Uterus (tissue), 4 donors: ENCODE measurements around the gene ADCY10. TPM values are rescaled to one million over a fixed set of nuclear protein-coding genes. Genes with fewer than 3 reads are reported as not detected.
"Not testable (repeated sequence)": the region's sequence is repeated elsewhere in the genome, so short reads cannot be mapped to it uniquely, and the experiment has no call there.

Experiments
- DNase-seq, 2 donors: peaks; one replicate each; pipeline ENCODE4 v3.0.0-alpha.2; 2019 to 2020
- H3K27ac ChIP-seq, 2 donors: fragments of 200-600 bp; sonication (generic); 1 replicate in 1 of 2; 2 replicates in 1 of 2; pipeline ENCODE4 v1.5.1; 2016 to 2018
- H3K27me3 ChIP-seq, 2 donors: fragments of 200-600 bp; sonication (generic); one replicate each; pipeline ENCODE4 v1.5.1; 2018 to 2019; ENCODE audit warnings: control low read depth in 1 of 2
- H3K36me3 ChIP-seq, 2 donors: fragments of 200-600 bp; sonication (generic); one replicate each; pipeline ENCODE4 v1.5.1; 2019; ENCODE audit warnings: control low read depth in 1 of 2
- H3K4me1 ChIP-seq, 2 donors: fragments of 200-600 bp; sonication (generic); one replicate each; pipeline ENCODE4 v1.5.1; 2018 to 2019; ENCODE audit warnings: control low read depth in 1 of 2
- H3K4me3 ChIP-seq, 2 donors: fragments of 200-600 bp; sonication (generic); 1 replicate in 1 of 2; 2 replicates in 1 of 2; pipeline ENCODE4 v1.5.1; 2018 to 2019; ENCODE audit warnings: mild to moderate bottlenecking in 1 of 2
- H3K9me3 ChIP-seq, 2 donors: fragments of 200-600 bp; sonication (generic); one replicate each; pipeline ENCODE4 v1.5.1; 2019; ENCODE audit warnings: control low read depth in 1 of 2
- CTCF ChIP-seq, 4 experiments: fragments of 200-600 bp in 2 of 4; fragments of 450-650 bp in 2 of 4; sonication (generic) in 2 of 4; IDR thresholded peaks; one replicate each; pipeline ENCODE4 v1.5.1; 2016 to 2019; ENCODE audit warnings: antibody characterized with exemption in 4 of 4, mild to moderate bottlenecking in 2 of 4, moderate library complexity in 1 of 4
- POLR2A ChIP-seq, 2 donors: fragments of 450-650 bp; IDR thresholded peaks; one replicate each; pipeline ENCODE4 v1.6.1; 2016; ENCODE audit warnings: antibody characterized with exemption in 2 of 2, mild to moderate bottlenecking in 1 of 2, moderate library complexity in 1 of 2
- intact Hi-C: fragments of 100-400 bp; cut with DNase I; formaldehyde crosslinking; loops from one replicate; pipeline ENCODE4 v1.15.1; 2023; ENCODE audit warnings: low total_unique reads
- total RNA-seq, 4 donors: library from RNA; depleted of rRNA in 3 of 4; stranded (reverse); fragments of >200 nt in 3 of 4; gene quantifications; one replicate each; pipeline versions ENCODE4 v1.1.0 to v1.2.4, GENCODE V29; 2014 to 2023
- donor health status: DM: yes; HTN: yes; CAD: no.

The ADCY10 gene
- total RNA-seq, 4 donors from 2014 or later, result 0.26 to 1.2 (median 0.52) TPM

- H3K9me3 ChIP-seq, result no peaks in the 10 kb centered on the region
- intact Hi-C loops, result no loop called here
- H3K27me3 ChIP-seq, result no peaks in the 10 kb centered on the region
- no peak for DNase-seq
- no peaks in the 10 kb centered on the region for H3K36me3 ChIP-seq
- no peak overlapping the region for H3K4me3 ChIP-seq
- H3K4me1 ChIP-seq, result no peaks in the 10 kb centered on the region
- no peak overlapping the region for H3K27ac ChIP-seq
- TF ChIP-seq POLR2A (IDR thresholded peaks at IDR 0.05) (no peak), CTCF (IDR thresholded peaks at IDR 0.05) (no peak)
Measured at GRCh38 chr1:167833904-167834303, 80.0 kb downstream of the ADCY10 start.

- Histone ChIP-seq H3K9me3 (no peaks in the 10 kb centered on the region), H3K4me3 (no peak overlapping the region), H3K4me1 (no peaks in the 10 kb centered on the region), H3K27me3 (no peaks in the 10 kb centered on the region), H3K27ac (no peak overlapping the region), H3K36me3 (no peaks in the 10 kb centered on the region)
- intact Hi-C loops, result no loop called here
- no peak for DNase-seq
- TF ChIP-seq POLR2A (IDR thresholded peaks at IDR 0.05), result no peak
- TF ChIP-seq CTCF (IDR thresholded peaks at IDR 0.05), result no peak
Measured at GRCh38 chr1:167832693-167833092, 81.2 kb downstream of the ADCY10 start.

GRCh38 chr1:167830668-167831067 is 83.3 kb downstream of the ADCY10 start:
- H3K27ac ChIP-seq, H3K4me3 ChIP-seq, DNase-seq, H3K36me3 ChIP-seq, intact Hi-C loops, H3K9me3 ChIP-seq, H3K27me3 ChIP-seq, H3K4me1 ChIP-seq: not testable (repeated sequence)

GRCh38 chr1:167829868-167830267 is 84.1 kb downstream of the ADCY10 start:
- intact Hi-C loops, result no loop called here
- Histone ChIP-seq H3K4me1 (no peaks in the 10 kb centered on the region), H3K27ac (no peak overlapping the region), H3K36me3 (no peaks in the 10 kb centered on the region), H3K27me3 (no peaks in the 10 kb centered on the region), H3K4me3 (no peak overlapping the region), H3K9me3 (no peaks in the 10 kb centered on the region)
- no peak for TF ChIP-seq CTCF (IDR thresholded peaks at IDR 0.05)
- TF ChIP-seq POLR2A (IDR thresholded peaks at IDR 0.05), result no peak
- no peak for DNase-seq

- H3K4me3 ChIP-seq, result no peak overlapping the region
- H3K27ac ChIP-seq, result no peak overlapping the region
- no peaks in the 10 kb centered on the region for H3K4me1 ChIP-seq
- H3K27me3 ChIP-seq, result no peaks in the 10 kb centered on the region
- TF ChIP-seq POLR2A (IDR thresholded peaks at IDR 0.05) (no peak), CTCF (IDR thresholded peaks at IDR 0.05) (no peak)
- DNase-seq, result no peak
- H3K9me3 ChIP-seq, result no peaks in the 10 kb centered on the region
- intact Hi-C loops, result no loop called here
- H3K36me3 ChIP-seq, result no peaks in the 10 kb centered on the region
Measured at GRCh38 chr1:167826127-167826526, 87.8 kb downstream of the ADCY10 start.

GRCh38 chr1:167825419-167826079 is 88.4 kb downstream of the ADCY10 start:
- no peaks in the 10 kb centered on the region for H3K9me3 ChIP-seq
- H3K27me3 ChIP-seq, result no peaks in the 10 kb centered on the region
- intact Hi-C loops, result no loop called here
- TF ChIP-seq CTCF (IDR thresholded peaks at IDR 0.05) (no peak), POLR2A (IDR thresholded peaks at IDR 0.05) (no peak)
- no peaks in the 10 kb centered on the region for H3K36me3 ChIP-seq
- no peak overlapping the region for H3K4me3 ChIP-seq
- H3K27ac ChIP-seq, result no peak overlapping the region
- no peak for DNase-seq
- no peaks in the 10 kb centered on the region for H3K4me1 ChIP-seq
